GM23338 (cell line): ENCODE data around the gene GSS.

Experiments used
- EZH2 ChIP-seq: fragments of 200-600 bp; sonication (generic); IDR thresholded peaks from one replicate; pipeline ENCODE4 v1.8.0; 2017; ENCODE audit warnings: antibody characterized with exemption, mild to moderate bottlenecking, low read depth; ENCODE audit not compliant: unreplicated experiment
- EZH2phosphoT487 ChIP-seq: fragments of 200-600 bp; sonication (generic); IDR thresholded peaks from one replicate; pipeline ENCODE4 v1.8.1; 2018; ENCODE audit warnings: antibody characterized with exemption; ENCODE audit not compliant: unreplicated experiment
- JUNB ChIP-seq: IDR thresholded peaks from one replicate; pipeline ENCODE4 v1.6.1; 2016; ENCODE audit warnings: antibody characterized with exemption; ENCODE audit not compliant: unreplicated experiment
- POLR2AphosphoS5 ChIP-seq: IDR thresholded peaks from 2 replicates; pipeline ENCODE4 v1.6.1; 2016; ENCODE audit warnings: antibody characterized with exemption, low read depth
- STAT1 ChIP-seq: IDR thresholded peaks from one replicate; pipeline ENCODE4 v1.6.1; 2016; ENCODE audit warnings: antibody characterized with exemption; ENCODE audit not compliant: unreplicated experiment
- ZNF331 ChIP-seq: fragments of 250-450 bp; sonication (Bioruptor Pico); IDR thresholded peaks from 2 replicates; pipeline ENCODE4 v1.5.0; 2020; ENCODE audit warnings: low read depth, mild to moderate bottlenecking, moderate library complexity
- TF ChIP-seq, protein P1 (sequence below), 2 experiments: fragments of 200-600 bp in 1 of 2; sonication (generic) in 1 of 2; conservative IDR thresholded peaks; 2 replicates each; pipeline versions ENCODE4 v1.5.1 to v1.6.1; 2016 to 2017; ENCODE audit warnings: antibody characterized with exemption in 2 of 2, low read depth in 2 of 2, mild to moderate bottlenecking in 2 of 2, moderate library complexity in 1 of 2
- TF ChIP-seq, protein P2 (sequence below): IDR thresholded peaks from one replicate; pipeline ENCODE4 v1.6.1; 2018; ENCODE audit warnings: antibody characterized with exemption; ENCODE audit not compliant: unreplicated experiment

DNA sequence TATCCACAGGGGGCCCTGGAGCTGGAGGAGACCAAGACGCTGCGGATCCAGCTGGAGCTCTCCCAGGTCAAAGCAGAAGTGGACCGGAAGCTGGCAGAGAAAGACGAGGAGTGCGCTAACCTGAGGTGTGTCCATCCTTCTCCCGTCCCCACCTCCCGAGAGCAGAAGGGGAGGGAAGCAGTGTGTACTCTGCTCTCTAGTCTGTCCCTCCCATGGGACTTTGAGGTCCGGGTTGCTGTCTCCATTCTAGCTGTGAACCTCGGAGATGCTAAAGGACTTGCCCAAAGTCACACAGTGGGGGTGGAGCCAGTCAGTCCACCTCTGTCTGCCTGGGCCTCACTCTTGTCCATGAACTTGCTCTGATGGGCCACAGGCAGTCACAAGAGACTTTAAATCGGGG, 44.2 kb upstream of the GSS start:
- TF ChIP-seq, protein P1, sequence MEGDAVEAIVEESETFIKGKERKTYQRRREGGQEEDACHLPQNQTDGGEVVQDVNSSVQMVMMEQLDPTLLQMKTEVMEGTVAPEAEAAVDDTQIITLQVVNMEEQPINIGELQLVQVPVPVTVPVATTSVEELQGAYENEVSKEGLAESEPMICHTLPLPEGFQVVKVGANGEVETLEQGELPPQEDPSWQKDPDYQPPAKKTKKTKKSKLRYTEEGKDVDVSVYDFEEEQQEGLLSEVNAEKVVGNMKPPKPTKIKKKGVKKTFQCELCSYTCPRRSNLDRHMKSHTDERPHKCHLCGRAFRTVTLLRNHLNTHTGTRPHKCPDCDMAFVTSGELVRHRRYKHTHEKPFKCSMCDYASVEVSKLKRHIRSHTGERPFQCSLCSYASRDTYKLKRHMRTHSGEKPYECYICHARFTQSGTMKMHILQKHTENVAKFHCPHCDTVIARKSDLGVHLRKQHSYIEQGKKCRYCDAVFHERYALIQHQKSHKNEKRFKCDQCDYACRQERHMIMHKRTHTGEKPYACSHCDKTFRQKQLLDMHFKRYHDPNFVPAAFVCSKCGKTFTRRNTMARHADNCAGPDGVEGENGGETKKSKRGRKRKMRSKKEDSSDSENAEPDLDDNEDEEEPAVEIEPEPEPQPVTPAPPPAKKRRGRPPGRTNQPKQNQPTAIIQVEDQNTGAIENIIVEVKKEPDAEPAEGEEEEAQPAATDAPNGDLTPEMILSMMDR (conservative IDR thresholded peaks at IDR 0.05; ENCODE audit: low read depth in 2 of 2) = no peak
- TF ChIP-seq EZH2 = no peak
- no peak for TF ChIP-seq POLR2AphosphoS5
- no peak for TF ChIP-seq ZNF331 (CRISPR knock-in tag)
- TF ChIP-seq, protein P2, sequence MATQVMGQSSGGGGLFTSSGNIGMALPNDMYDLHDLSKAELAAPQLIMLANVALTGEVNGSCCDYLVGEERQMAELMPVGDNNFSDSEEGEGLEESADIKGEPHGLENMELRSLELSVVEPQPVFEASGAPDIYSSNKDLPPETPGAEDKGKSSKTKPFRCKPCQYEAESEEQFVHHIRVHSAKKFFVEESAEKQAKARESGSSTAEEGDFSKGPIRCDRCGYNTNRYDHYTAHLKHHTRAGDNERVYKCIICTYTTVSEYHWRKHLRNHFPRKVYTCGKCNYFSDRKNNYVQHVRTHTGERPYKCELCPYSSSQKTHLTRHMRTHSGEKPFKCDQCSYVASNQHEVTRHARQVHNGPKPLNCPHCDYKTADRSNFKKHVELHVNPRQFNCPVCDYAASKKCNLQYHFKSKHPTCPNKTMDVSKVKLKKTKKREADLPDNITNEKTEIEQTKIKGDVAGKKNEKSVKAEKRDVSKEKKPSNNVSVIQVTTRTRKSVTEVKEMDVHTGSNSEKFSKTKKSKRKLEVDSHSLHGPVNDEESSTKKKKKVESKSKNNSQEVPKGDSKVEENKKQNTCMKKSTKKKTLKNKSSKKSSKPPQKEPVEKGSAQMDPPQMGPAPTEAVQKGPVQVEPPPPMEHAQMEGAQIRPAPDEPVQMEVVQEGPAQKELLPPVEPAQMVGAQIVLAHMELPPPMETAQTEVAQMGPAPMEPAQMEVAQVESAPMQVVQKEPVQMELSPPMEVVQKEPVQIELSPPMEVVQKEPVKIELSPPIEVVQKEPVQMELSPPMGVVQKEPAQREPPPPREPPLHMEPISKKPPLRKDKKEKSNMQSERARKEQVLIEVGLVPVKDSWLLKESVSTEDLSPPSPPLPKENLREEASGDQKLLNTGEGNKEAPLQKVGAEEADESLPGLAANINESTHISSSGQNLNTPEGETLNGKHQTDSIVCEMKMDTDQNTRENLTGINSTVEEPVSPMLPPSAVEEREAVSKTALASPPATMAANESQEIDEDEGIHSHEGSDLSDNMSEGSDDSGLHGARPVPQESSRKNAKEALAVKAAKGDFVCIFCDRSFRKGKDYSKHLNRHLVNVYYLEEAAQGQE = no peak
- TF ChIP-seq JUNB = no peak
- no peak for TF ChIP-seq STAT1
- TF ChIP-seq EZH2phosphoT487 = no peak
